ENCODE measurements around the gene OR51E1.

- TF ChIP-seq CTCF (IDR thresholded peaks at IDR 0.05) = no peak
- no peak for TF ChIP-seq POLR2A (IDR thresholded peaks at IDR 0.05)
- TF ChIP-seq EP300 (IDR thresholded peaks at IDR 0.05; ENCODE audit: low read depth) = no peak
Observed at GRCh38 chr11:4695442-4695841, 51.7 kb downstream of the OR51E1 start.

Data from transverse colon (tissue), 3 donors.